Left cardiac atrium (tissue), 2 donors: ENCODE measurements around the gene SH3BGR. TPM values are rescaled to one million over a fixed set of nuclear protein-coding genes. Genes with fewer than 3 reads are reported as not detected.

Experiments used
- microRNA-seq, 2 donors: library from miRNA; unstranded; fragments of <30 nt; microRNA quantifications; one replicate each; pipeline ENCODE4 v1.2.0, GENCODE V29; 2020
- total RNA-seq, 2 donors: library from RNA; stranded (reverse); fragmentation: NEBNext Ultra II Directional; extraction: Animal tissue kit (Norgen Biotek cat#: 25700); gene quantifications; one replicate each; pipeline ENCODE4 v1.2.1, GENCODE V29; 2021
- donor health status: DM: no; HTN: yes; CAD: no; lungs with severe emphysema.
- donor health status: DM: yes; HTN: yes; CAD: no.

SH3BGR gene
- total RNA-seq, 2 donors from 2014 or later: 62.3 to 66.6 TPM

Small RNAs within 50 kb of the gene (microRNA-seq; reads per million reads assigned to microRNA genes)
- 0 to 0.82 reads per million in 2 donors for gene MIR6508

Other genes starting within 250 kb of the SH3BGR start
- 10 to 100 TPM; 24.5 to 32.0 TPM for gene BRWD1, start 138.3 kb upstream of the SH3BGR start, total RNA-seq
- gene HMGN1, start 102.9 kb upstream of the SH3BGR start, total RNA-seq: 10 to 100 TPM; 73.2 to 78.2 TPM
- under 1 TPM; 0.82 to 0.84 TPM for gene LCA5L, start 6.2 kb upstream of the SH3BGR start, total RNA-seq
- under 1 TPM; 0.05 to 0.06 TPM for gene B3GALT5, start 161.0 kb downstream of the SH3BGR start, total RNA-seq